Measurements from ENCODE around the gene FGD5. TPM values are rescaled to one million over a fixed set of nuclear protein-coding genes. Genes with fewer than 3 reads are reported as not detected.

The FGD5 gene
- polyA plus RNA-seq, 1 donor (not counting 4 experiments of a cell fraction or from before 2014, with no cell fraction given) = not detected

DNA sequence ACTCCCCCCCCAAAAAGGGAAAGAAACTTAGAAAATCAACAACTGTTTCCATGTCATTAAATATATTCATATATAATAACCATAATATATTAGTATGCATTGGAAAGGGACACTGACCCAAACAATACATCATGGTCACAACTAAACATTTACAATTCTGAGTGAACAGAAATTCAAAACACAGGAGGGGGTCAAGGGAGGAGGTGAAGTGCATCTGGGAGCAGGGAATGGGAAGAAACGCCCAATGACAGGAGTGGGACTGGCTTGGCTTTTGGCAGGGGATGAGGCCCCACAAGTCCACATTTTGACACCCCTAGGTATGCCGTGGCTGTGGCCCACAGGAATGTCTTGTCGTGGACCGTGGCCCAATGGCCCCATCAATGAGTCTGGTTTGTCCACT, 41.1 kb downstream of the FGD5 start:
- Histone ChIP-seq H3K9me1 (ENCODE audit: control insufficient read depth, extremely low read depth, insufficient read depth, low read length) (no peaks in the 10 kb centered on the region), H3K9ac (ENCODE audit: control insufficient read depth, extremely low read depth, insufficient read depth, low read length) (no peak overlapping the region), H3K4me1 (ENCODE audit: control insufficient read depth, extremely low read depth, insufficient read depth, low read length) (no peaks in the 10 kb centered on the region), H3K4me2 (ENCODE audit: control insufficient read depth, extremely low read depth, insufficient read depth, low read depth, low read length) (no peak overlapping the region), H2AFZ (ENCODE audit: control insufficient read depth, low read length) (no peak overlapping the region), H3K36me3 (ENCODE audit: control insufficient read depth in 2 of 2, extremely low read depth in 1 of 2, insufficient read depth in 2 of 2, low read length in 2 of 2) (no peaks in the 10 kb centered on the region), H3K4me3 (ENCODE audit: control insufficient read depth in 2 of 3, extremely low read depth in 1 of 3, insufficient read depth in 2 of 3, low read depth in 1 of 3, low read length in 3 of 3) (no peak overlapping the region), H3K79me2 (ENCODE audit: control insufficient read depth, insufficient read depth, low read length) (no peaks in the 10 kb centered on the region), H3K27ac (ENCODE audit: control insufficient read depth, insufficient read depth, low read length) (no peak overlapping the region), H3K27me3 (ENCODE audit: control insufficient read depth, extremely low read depth, insufficient read depth, low read length) (peaks cover 8% of the 10 kb centered on the region), H4K20me1 (ENCODE audit: control insufficient read depth, extremely low read depth, insufficient read depth, low read length) (no peaks in the 10 kb centered on the region), H3K9me3 (ENCODE audit: control insufficient read depth, low read depth, low read length) (no peaks in the 10 kb centered on the region)
- no peak for DNase-seq (ENCODE audit: low read depth, low spot score)
- FAIRE-seq = no peak
- TF ChIP-seq, protein P1, sequence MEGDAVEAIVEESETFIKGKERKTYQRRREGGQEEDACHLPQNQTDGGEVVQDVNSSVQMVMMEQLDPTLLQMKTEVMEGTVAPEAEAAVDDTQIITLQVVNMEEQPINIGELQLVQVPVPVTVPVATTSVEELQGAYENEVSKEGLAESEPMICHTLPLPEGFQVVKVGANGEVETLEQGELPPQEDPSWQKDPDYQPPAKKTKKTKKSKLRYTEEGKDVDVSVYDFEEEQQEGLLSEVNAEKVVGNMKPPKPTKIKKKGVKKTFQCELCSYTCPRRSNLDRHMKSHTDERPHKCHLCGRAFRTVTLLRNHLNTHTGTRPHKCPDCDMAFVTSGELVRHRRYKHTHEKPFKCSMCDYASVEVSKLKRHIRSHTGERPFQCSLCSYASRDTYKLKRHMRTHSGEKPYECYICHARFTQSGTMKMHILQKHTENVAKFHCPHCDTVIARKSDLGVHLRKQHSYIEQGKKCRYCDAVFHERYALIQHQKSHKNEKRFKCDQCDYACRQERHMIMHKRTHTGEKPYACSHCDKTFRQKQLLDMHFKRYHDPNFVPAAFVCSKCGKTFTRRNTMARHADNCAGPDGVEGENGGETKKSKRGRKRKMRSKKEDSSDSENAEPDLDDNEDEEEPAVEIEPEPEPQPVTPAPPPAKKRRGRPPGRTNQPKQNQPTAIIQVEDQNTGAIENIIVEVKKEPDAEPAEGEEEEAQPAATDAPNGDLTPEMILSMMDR (optimal IDR thresholded peaks at IDR 0.05 in 1 of 3, IDR thresholded peaks at IDR 0.05 in 1 of 3, conservative IDR thresholded peaks at IDR 0.05 in 1 of 3; ENCODE audit: extremely low read depth in 1 of 3, insufficient read depth in 2 of 3, low read length in 3 of 3) = no peak
- no peak for TF ChIP-seq EZH2 (IDR thresholded peaks at IDR 0.05; ENCODE audit: low read length)
- dilution Hi-C loops (cut with MboI; ENCODE audit: extremely low pct_ligation_motif_present, low sequenced_read_pairs) = no loop called here

DNA sequence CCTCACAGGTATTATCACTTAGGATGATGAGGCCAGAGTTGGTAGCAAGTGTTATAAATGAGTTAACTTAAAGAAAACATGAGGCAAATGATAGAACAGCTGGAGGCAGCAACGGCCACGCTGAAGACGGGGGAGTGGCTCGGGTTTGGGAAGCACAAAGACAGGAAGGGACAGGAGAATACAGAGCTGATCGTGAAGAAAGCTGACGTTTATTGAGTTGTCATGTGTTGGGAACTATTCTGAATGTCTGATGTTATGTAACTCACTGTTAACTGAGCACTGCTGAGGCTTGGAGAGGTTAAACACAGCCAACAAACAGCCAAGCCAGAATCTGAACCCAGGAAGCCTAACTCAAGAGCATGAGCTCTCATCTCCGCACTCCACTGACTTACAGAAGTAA, 42.3 kb downstream of the FGD5 start:
- DNase-seq (ENCODE audit: low read depth, low spot score) (no peak), FAIRE-seq (no peak)
- H3K9ac ChIP-seq (ENCODE audit: control insufficient read depth, extremely low read depth, insufficient read depth, low read length) = no peak overlapping the region
- H2AFZ ChIP-seq (ENCODE audit: control insufficient read depth, low read length) = no peak overlapping the region
- H4K20me1 ChIP-seq (ENCODE audit: control insufficient read depth, extremely low read depth, insufficient read depth, low read length) = no peaks in the 10 kb centered on the region
- TF ChIP-seq, protein P1 (optimal IDR thresholded peaks at IDR 0.05 in 1 of 3, IDR thresholded peaks at IDR 0.05 in 1 of 3, conservative IDR thresholded peaks at IDR 0.05 in 1 of 3; ENCODE audit: extremely low read depth in 1 of 3, insufficient read depth in 2 of 3, low read length in 3 of 3) = no peak
- TF ChIP-seq EZH2 (IDR thresholded peaks at IDR 0.05; ENCODE audit: low read length) = no peak
- no peaks in the 10 kb centered on the region for H3K9me1 ChIP-seq (ENCODE audit: control insufficient read depth, extremely low read depth, insufficient read depth, low read length)
- H3K4me3 ChIP-seq (ENCODE audit: control insufficient read depth in 2 of 3, extremely low read depth in 1 of 3, insufficient read depth in 2 of 3, low read depth in 1 of 3, low read length in 3 of 3) = no peak overlapping the region
- no peaks in the 10 kb centered on the region for H3K79me2 ChIP-seq (ENCODE audit: control insufficient read depth, insufficient read depth, low read length)
- no peaks in the 10 kb centered on the region for H3K4me1 ChIP-seq (ENCODE audit: control insufficient read depth, extremely low read depth, insufficient read depth, low read length)
- dilution Hi-C loops (cut with MboI; ENCODE audit: extremely low pct_ligation_motif_present, low sequenced_read_pairs) = no loop called here
- peaks cover 8% of the 10 kb centered on the region for H3K27me3 ChIP-seq (ENCODE audit: control insufficient read depth, extremely low read depth, insufficient read depth, low read length)
- H3K27ac ChIP-seq (ENCODE audit: control insufficient read depth, insufficient read depth, low read length) = no peak overlapping the region
- no peak overlapping the region for H3K4me2 ChIP-seq (ENCODE audit: control insufficient read depth, extremely low read depth, insufficient read depth, low read depth, low read length)
- H3K36me3 ChIP-seq (ENCODE audit: control insufficient read depth in 2 of 2, extremely low read depth in 1 of 2, insufficient read depth in 2 of 2, low read length in 2 of 2) = no peaks in the 10 kb centered on the region
- no peaks in the 10 kb centered on the region for H3K9me3 ChIP-seq (ENCODE audit: control insufficient read depth, low read depth, low read length)

All from keratinocyte (primary cell).